A673 (cell line): ENCODE measurements around the gene ME1. TPM values are rescaled to one million over a fixed set of nuclear protein-coding genes. Genes with fewer than 3 reads are reported as not detected.

ENCODE experiments used
- Bru-seq: library from RNA; stranded (reverse); fragments of 400-500 nt; gene quantifications from one replicate; lab custom pipeline; 2021; lab: Mats Ljungman, UMichigan
- BruChase-seq, 2 experiments: library from RNA; stranded (reverse); fragments of 400-500 nt; gene quantifications; one replicate each; lab custom pipeline; 2021; lab: Mats Ljungman, UMichigan
- BruUV-seq: library from RNA; stranded (reverse); fragments of 400-500 nt; replicated peaks from 2 replicates; lab custom pipeline; 2021; lab: Mats Ljungman, UMichigan
- CTCF ChIA-PET: fragments of 300-600 bp; sonication (Branson Sonifier 250); formaldehyde crosslinking; loops from one replicate; lab custom pipeline; 2022; ENCODE audit warnings: antibody characterized with exemption; lab: Charles Lee
- POLR2A ChIA-PET: fragments of 300-600 bp; sonication (Branson Sonifier 250); formaldehyde crosslinking; loops from one replicate; lab custom pipeline; 2022; ENCODE audit warnings: antibody characterized with exemption; ENCODE audit not compliant: low non-redundant PET; lab: Charles Lee
- DNase-seq: peaks from one replicate; pipeline ENCODE4 v3.0.0-alpha.2; 2015; ENCODE audit warnings: low spot score
- H3K27ac ChIP-seq: fragments of 200-600 bp; sonication (generic); 2 replicates; pipeline ENCODE4 v1.5.1; 2016; ENCODE audit warnings: mixed run types, low read depth, mild to moderate bottlenecking, mixed read lengths, antibody characterized with exemption, low read length; ENCODE audit not compliant: poor library complexity, severe bottlenecking
- H3K27me3 ChIP-seq: fragments of 200-600 bp; sonication (generic); replicated peaks from 2 replicates; pipeline ENCODE4 v1.6.1; 2017; ENCODE audit warnings: mixed run types, low read depth, mild to moderate bottlenecking, mixed read lengths, antibody characterized with exemption, low read length; ENCODE audit not compliant: insufficient read depth, poor library complexity
- H3K36me3 ChIP-seq: fragments of 200-600 bp; sonication (generic); 2 replicates; pipeline ENCODE4 v1.6.1; 2016; ENCODE audit warnings: mixed run types, mild to moderate bottlenecking, mixed read lengths, antibody characterized with exemption, low read length; ENCODE audit not compliant: insufficient read depth, poor library complexity, severe bottlenecking
- H3K4me1 ChIP-seq: fragments of 200-600 bp; sonication (generic); 2 replicates; pipeline ENCODE4 v1.6.1; 2017; ENCODE audit warnings: mixed run types, mild to moderate bottlenecking, mixed read lengths, antibody characterized with exemption, low read length; ENCODE audit not compliant: insufficient read depth, poor library complexity, severe bottlenecking
- H3K4me3 ChIP-seq: fragments of 200-600 bp; sonication (generic); 2 replicates; pipeline ENCODE4 v1.5.1; 2016; ENCODE audit warnings: low read depth, mixed run types, mild to moderate bottlenecking, mixed read lengths, low read length; ENCODE audit not compliant: poor library complexity, severe bottlenecking
- H3K9me3 ChIP-seq: fragments of 200-600 bp; sonication (generic); 2 replicates; pipeline ENCODE4 v1.6.1; 2016; ENCODE audit warnings: mixed run types, low read depth, mild to moderate bottlenecking, mixed read lengths, antibody characterized with exemption, low read length; ENCODE audit not compliant: poor library complexity, severe bottlenecking
- CTCF ChIP-seq: fragments of 300-800, 200-600 bp; sonication (generic); conservative IDR thresholded peaks from 2 replicates; pipeline ENCODE4 v1.5.1; 2017; ENCODE audit warnings: low read depth, mild to moderate bottlenecking, antibody characterized with exemption, low read length, moderate library complexity, mixed read lengths
- EZH2 ChIP-seq: fragments of 200-600 bp; sonication (generic); IDR thresholded peaks from 2 replicates; pipeline ENCODE4 v1.6.1; 2017; ENCODE audit warnings: borderline replicate concordance, low read depth, mild to moderate bottlenecking, mixed read lengths, antibody characterized with exemption, low read length; ENCODE audit not compliant: poor library complexity, severe bottlenecking
- intact Hi-C: fragments of 100-400 bp; cut with micrococcal nuclease; formaldehyde crosslinking; loops from one replicate; pipeline ENCODE4 v1.10.0; 2022; ENCODE audit not compliant: unreplicated experiment
- long read RNA-seq: library from polyadenylated mRNA; stranded (forward); transcript quantifications from one replicate; pipeline ENCODE4 v2.0.0, GENCODE V29; 2022
- total RNA-seq: library from RNA; stranded (reverse); gene quantifications from 2 replicates; pipeline ENCODE4 v1.2.3, GENCODE V29; 2021

Gene ME1
- 78.3 and 78.8 TPM in 2 replicates for total RNA-seq
- Bru-seq, nascent RNA = percentile 95 among the genes with signal in this experiment
- percentile 78 among the genes with signal in this experiment for BruChase-seq, experiment 1, labeled RNA remaining after a 2-hour chase
- BruChase-seq, experiment 2, labeled RNA remaining after a 6-hour chase = percentile 76 among the genes with signal in this experiment
- long read RNA-seq, transcript ME1-201 (14 exons, 3,371 nt) = major isoform, 140 of 179 reads
- long read RNA-seq, partial matches to known transcripts = 22 of 179 reads
- long read RNA-seq, other reads (novel, unspliced or antisense) = 17 of 179 reads

- peak within 1 kb of the TSS; percentile 93 for H3K27ac ChIP-seq
- TF ChIP-seq EZH2 (no peak), CTCF (no peak)
- TSS peak; percentile 68 for BruUV-seq
- intact Hi-C loops = no loop called here
- ChIA-PET CTCF (no interaction called here), POLR2A (no interaction called here)
- H3K9me3 ChIP-seq = peaks cover 1% of the 10 kb centered on the region
- DNase-seq = peak; percentile 83
- peaks cover 13% of the 10 kb centered on the region for H3K36me3 ChIP-seq
- no peaks in the 10 kb centered on the region for H3K27me3 ChIP-seq
- H3K4me1 ChIP-seq = peaks cover 33% of the 10 kb centered on the region
- H3K4me3 ChIP-seq = peak within 1 kb of the TSS; percentile 86
These were observed at the start of gene ME1 for GRCh38 chr6:83430611-83431544. TSS of gene ME1 (minus strand) at chr6:83431051. CDS start at chr6:83430954, 97 bp downstream.

GRCh38 chr6:83480470-83480869 is 49.6 kb upstream of the ME1 start:
- no peak for TF ChIP-seq CTCF
- TF ChIP-seq EZH2 = no peak
- intact Hi-C loops = no loop called here
- no peak overlapping the region for H3K27ac ChIP-seq
- ChIA-PET CTCF (no interaction called here), POLR2A (no interaction called here)
- H3K4me3 ChIP-seq = no peak overlapping the region
- H3K27me3 ChIP-seq = no peaks in the 10 kb centered on the region
- no peaks in the 10 kb centered on the region for H3K4me1 ChIP-seq
- no peaks in the 10 kb centered on the region for H3K9me3 ChIP-seq
- no peak for DNase-seq
- no peaks in the 10 kb centered on the region for H3K36me3 ChIP-seq
- BruUV-seq = no TSS peak

- H3K9me3 ChIP-seq = no peaks in the 10 kb centered on the region
- no peak overlapping the region for H3K27ac ChIP-seq
- no peaks in the 10 kb centered on the region for H3K36me3 ChIP-seq
- TF ChIP-seq CTCF (no peak), EZH2 (no peak)
- no peak for DNase-seq
- POLR2A ChIA-PET = no interaction called here
- H3K4me3 ChIP-seq = no peak overlapping the region
- CTCF ChIA-PET = no interaction called here
- intact Hi-C loops = no loop called here
- H3K27me3 ChIP-seq = no peaks in the 10 kb centered on the region
- H3K4me1 ChIP-seq = no peaks in the 10 kb centered on the region
- BruUV-seq = no TSS peak
These were observed 48.5 kb upstream of the ME1 start for GRCh38 chr6:83479389-83479788.
